KMS-11 (cell line): Measurements from ENCODE around the gene GPRC5A.
A peak's percentile ranks its signal among the peaks of the same experiment; 100 is the strongest.

Experiments used
- H2AFZ ChIP-seq: fragments of 200-600 bp; sonication (generic); 2 replicates; pipeline ENCODE4 v1.6.1; 2016; ENCODE audit warnings: antibody characterized with exemption, mixed run types, low read depth
- H3K27ac ChIP-seq: fragments of 200-600 bp; sonication (generic); 2 replicates; pipeline ENCODE4 v1.6.1; 2016; ENCODE audit warnings: mild to moderate bottlenecking, mixed run types
- H3K27me3 ChIP-seq: fragments of 200-600 bp; sonication (generic); 2 replicates; pipeline ENCODE4 v1.6.1; 2017; ENCODE audit warnings: mild to moderate bottlenecking, low read depth, mixed run types, moderate library complexity; ENCODE audit not compliant: insufficient read depth
- H3K36me3 ChIP-seq: fragments of 200-600 bp; sonication (generic); 2 replicates; pipeline ENCODE4 v1.6.1; 2017; ENCODE audit warnings: mild to moderate bottlenecking, mixed run types; ENCODE audit not compliant: insufficient read depth
- H3K4me1 ChIP-seq: fragments of 200-600 bp; sonication (generic); 2 replicates; pipeline ENCODE4 v1.6.1; 2016; ENCODE audit warnings: mild to moderate bottlenecking, low read depth, mixed run types; ENCODE audit not compliant: poor library complexity, severe bottlenecking
- H3K4me2 ChIP-seq: fragments of 200-600 bp; sonication (generic); 2 replicates; pipeline ENCODE4 v1.7.0; 2016; ENCODE audit warnings: mild to moderate bottlenecking, mixed run types
- H3K4me3 ChIP-seq: fragments of 200-600 bp; sonication (generic); IDR thresholded peaks from 2 replicates; pipeline ENCODE4 v1.6.1; 2017; ENCODE audit warnings: low read depth, low read length, mixed read lengths; ENCODE audit not compliant: insufficient read depth
- H3K79me2 ChIP-seq: fragments of 200-600 bp; sonication (generic); 2 replicates; pipeline ENCODE4 v1.6.1; 2016; ENCODE audit warnings: low read depth, mixed run types; ENCODE audit not compliant: insufficient read depth
- H3K9ac ChIP-seq: fragments of 200-600 bp; sonication (generic); 2 replicates; pipeline ENCODE4 v1.6.1; 2016; ENCODE audit warnings: mild to moderate bottlenecking, mixed run types
- H4K20me1 ChIP-seq: fragments of 200-600 bp; sonication (generic); 2 replicates; pipeline ENCODE4 v1.6.1; 2016; ENCODE audit warnings: mild to moderate bottlenecking, mixed run types; ENCODE audit not compliant: insufficient read depth
- CTCF ChIP-seq: fragments of 200-600 bp; sonication (generic); conservative IDR thresholded peaks from 2 replicates; pipeline ENCODE4 v1.6.1; 2017; ENCODE audit warnings: low read depth, mild to moderate bottlenecking, antibody characterized with exemption, low read length, moderate library complexity, mixed read lengths

The GPRC5A gene

GRCh38 chr12:12915656-12916055 is 24.3 kb downstream of the GPRC5A start:
- TF ChIP-seq CTCF: no peak
- H3K36me3 ChIP-seq: no peaks in the 10 kb centered on the region
- no peak overlapping the region for H3K27ac ChIP-seq
- 0 out of 2 replicates have a peak overlapping the region, but pooled peaks have one; percentile 3 for H2AFZ ChIP-seq
- no peak overlapping the region for H3K4me2 ChIP-seq
- no peaks in the 10 kb centered on the region for H3K79me2 ChIP-seq
- H3K4me1 ChIP-seq: no peaks in the 10 kb centered on the region
- H3K9ac ChIP-seq: no peak overlapping the region
- H3K4me3 ChIP-seq: no peak overlapping the region
- H4K20me1 ChIP-seq: no peaks in the 10 kb centered on the region
- no peaks in the 10 kb centered on the region for H3K27me3 ChIP-seq

GRCh38 chr12:12916135-12916944 is 25.0 kb downstream of the GPRC5A start:
- Histone ChIP-seq H4K20me1 (no peaks in the 10 kb centered on the region), H2AFZ (peak overlapping the region; percentile 15; the same call in 1 of the 2 replicates), H3K27ac (no peak overlapping the region), H3K9ac (no peak overlapping the region), H3K4me1 (no peaks in the 10 kb centered on the region), H3K79me2 (no peaks in the 10 kb centered on the region), H3K4me3 (no peak overlapping the region), H3K4me2 (no peak overlapping the region), H3K27me3 (no peaks in the 10 kb centered on the region), H3K36me3 (no peaks in the 10 kb centered on the region)
- peak; percentile 93 for TF ChIP-seq CTCF

GRCh38 chr12:12917517-12917916 is 26.2 kb downstream of the GPRC5A start:
- H3K27me3 ChIP-seq: no peaks in the 10 kb centered on the region
- H3K79me2 ChIP-seq: no peaks in the 10 kb centered on the region
- H3K36me3 ChIP-seq: no peaks in the 10 kb centered on the region
- H3K4me1 ChIP-seq: no peaks in the 10 kb centered on the region
- no peaks in the 10 kb centered on the region for H4K20me1 ChIP-seq
- H3K4me2 ChIP-seq: no peak overlapping the region
- no peak overlapping the region for H3K27ac ChIP-seq
- TF ChIP-seq CTCF: no peak
- no peak overlapping the region for H3K9ac ChIP-seq
- no peak overlapping the region for H2AFZ ChIP-seq
- H3K4me3 ChIP-seq: no peak overlapping the region

GRCh38 chr12:12918781-12919389 is 27.5 kb downstream of the GPRC5A start:
- no peak overlapping the region for H3K4me3 ChIP-seq
- no peak for TF ChIP-seq CTCF
- H2AFZ ChIP-seq: no peak overlapping the region
- no peak overlapping the region for H3K27ac ChIP-seq
- H3K9ac ChIP-seq: no peak overlapping the region
- H3K4me2 ChIP-seq: no peak overlapping the region
- no peaks in the 10 kb centered on the region for H4K20me1 ChIP-seq
- no peaks in the 10 kb centered on the region for H3K27me3 ChIP-seq
- no peaks in the 10 kb centered on the region for H3K36me3 ChIP-seq
- H3K79me2 ChIP-seq: no peaks in the 10 kb centered on the region
- H3K4me1 ChIP-seq: no peaks in the 10 kb centered on the region
